AG20443 (cell line): ENCODE results near the gene MMP8.
A peak's percentile ranks its signal among the peaks of the same experiment; 100 is the strongest.
"Not testable (repeated sequence)": the region's sequence is repeated elsewhere in the genome, so short reads cannot be mapped to it uniquely, and the experiment has no call there.

Source experiments
- DNase-seq: peaks from one replicate; pipeline ENCODE4 v3.0.0; 2012; ENCODE audit warnings: low spot score, mixed read lengths

The MMP8 gene, protein sequence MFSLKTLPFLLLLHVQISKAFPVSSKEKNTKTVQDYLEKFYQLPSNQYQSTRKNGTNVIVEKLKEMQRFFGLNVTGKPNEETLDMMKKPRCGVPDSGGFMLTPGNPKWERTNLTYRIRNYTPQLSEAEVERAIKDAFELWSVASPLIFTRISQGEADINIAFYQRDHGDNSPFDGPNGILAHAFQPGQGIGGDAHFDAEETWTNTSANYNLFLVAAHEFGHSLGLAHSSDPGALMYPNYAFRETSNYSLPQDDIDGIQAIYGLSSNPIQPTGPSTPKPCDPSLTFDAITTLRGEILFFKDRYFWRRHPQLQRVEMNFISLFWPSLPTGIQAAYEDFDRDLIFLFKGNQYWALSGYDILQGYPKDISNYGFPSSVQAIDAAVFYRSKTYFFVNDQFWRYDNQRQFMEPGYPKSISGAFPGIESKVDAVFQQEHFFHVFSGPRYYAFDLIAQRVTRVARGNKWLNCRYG

GRCh38 chr11:102724904-102725500 lies at the start of gene MMP8:
TSS of gene MMP8 (minus strand) at chr11:102724954. CDS start at chr11:102724855, 99 bp downstream.
- no peak for DNase-seq

DNA sequence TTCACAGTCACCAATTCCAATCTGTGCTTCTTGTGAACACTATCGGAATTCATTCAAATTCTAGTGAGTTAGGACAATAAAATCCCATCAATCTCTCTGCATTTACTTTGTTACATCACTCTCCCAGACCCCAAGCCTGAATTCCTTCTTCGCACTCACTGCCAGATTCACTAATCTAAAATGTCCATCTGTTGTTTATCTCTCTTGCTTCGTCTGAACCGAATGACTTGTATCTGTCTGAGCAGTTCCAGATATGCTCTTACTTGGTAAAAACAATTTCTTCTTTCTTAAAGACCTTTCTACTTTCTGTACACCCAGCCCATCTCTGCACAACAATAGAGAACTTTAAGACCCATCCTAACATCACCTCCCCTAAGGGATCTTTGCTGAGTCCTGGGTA lies 48.6 kb upstream of the MMP8 start:
- DNase-seq: no peak

DNA sequence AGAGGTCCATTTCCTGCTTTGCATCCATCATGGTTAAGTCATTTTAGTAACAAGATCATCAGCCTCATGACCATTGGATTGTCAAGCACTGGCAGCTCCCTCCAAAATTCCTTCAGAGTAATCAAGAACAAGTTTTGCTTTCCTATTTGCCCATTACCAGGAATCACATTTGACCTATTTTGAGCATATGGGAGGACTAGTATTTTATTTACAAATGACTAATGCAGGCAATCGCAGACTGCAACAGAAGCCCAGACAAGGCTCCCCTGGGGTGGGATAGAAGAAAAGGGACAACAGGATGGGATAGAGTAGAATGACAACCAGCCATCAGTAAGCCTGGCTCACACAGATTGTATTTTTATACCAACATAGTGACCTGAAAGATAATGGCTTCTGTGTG lies 46.6 kb upstream of the MMP8 start:
- DNase-seq: no peak

DNA sequence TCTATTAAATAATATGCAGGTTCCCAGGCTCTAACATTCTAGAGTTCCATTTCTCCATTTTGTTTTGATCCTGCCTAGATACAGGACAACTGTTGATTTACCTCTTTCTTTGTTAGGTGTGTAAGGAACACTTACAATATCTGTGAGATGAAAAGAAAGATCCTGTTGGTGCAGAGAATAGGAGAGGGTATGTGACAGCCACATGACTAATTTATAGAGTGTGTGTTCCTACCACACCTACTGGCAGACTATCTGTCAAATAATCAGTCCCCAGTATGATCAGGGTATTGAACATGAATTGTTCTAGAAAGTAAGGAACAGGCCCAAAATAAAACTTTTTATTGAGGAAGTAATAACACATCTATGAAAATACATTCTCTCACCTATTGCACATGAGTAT lies 45.4 kb upstream of the MMP8 start:
- DNase-seq: no peak

GRCh38 chr11:102767800-102768199 lies 43.0 kb upstream of the MMP8 start:
- peak; percentile 22 for DNase-seq

DNA sequence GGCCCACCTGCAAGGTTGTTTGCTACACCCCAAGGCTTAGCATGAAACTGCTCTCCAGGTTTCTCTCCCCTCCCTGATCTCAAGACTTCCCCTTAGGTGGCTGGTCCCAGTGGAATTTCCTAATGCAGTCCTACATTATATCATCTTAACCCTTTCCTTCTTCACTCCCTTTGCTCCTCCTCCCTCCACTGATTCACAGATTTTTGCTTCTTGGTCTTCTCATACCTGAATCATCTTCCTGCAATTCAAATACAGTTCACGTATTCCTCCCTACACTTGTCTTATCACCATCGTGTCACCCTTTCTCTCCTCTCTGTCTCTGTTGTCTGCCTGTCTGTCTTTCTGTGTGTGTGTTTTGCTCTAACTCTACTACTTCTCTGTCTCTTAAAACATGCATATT lies 38.7 kb upstream of the MMP8 start:
- DNase-seq: no peak

DNA sequence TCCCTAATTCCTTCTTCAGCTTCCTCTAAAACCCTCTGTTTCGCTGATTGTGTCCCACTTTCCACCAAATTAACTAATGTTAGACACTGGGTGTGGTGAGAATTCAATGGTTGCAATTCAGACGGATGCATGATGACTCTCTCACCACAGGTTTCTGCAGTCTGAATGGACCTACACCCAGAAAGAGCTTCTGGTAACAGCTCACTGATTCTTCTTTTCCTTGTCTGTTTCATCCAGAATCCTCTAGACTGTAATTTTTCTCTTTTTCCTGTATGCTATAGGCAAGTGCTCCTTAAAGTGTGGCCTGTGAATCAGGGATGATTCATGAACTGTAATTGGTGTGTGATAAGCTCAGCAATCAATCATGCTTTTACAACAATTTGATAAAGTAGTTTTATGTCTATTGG lies 37.6 kb upstream of the MMP8 start:
- DNase-seq: peak; percentile 48

- DNase-seq: peak; percentile 17
These were observed 37.0 kb upstream of the MMP8 start for GRCh38 chr11:102761646-102762238.

DNA sequence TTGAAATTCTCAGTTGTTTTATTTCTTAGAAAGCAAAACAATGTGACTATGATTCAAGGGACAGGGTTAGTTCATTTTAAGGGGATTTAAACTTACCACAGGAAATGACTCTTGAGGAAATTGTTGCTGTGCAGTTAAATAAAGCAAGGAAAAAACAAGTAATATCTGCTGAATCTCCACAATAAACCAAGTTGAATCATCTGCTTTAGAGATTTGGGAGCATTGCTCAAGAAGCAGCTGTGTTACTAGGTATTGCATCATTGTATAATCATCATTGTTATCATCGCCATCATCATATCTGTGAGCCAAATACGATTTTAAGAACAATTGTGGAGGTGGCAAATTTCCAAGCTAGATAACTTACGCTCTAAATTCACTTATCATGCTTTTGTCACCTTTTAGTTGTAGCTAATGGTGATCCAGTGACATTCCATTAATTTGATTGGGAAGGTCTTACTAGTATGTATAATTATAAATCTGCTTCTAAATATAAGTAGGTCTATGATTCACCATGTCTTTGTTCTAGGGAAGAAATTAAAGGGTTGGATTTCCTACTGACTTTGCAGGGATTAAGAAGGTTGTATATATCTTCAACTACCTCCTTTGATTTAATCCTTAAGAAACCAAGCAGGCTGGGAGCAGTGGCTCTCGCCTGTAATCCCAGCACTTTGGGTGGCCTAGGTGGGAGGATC lies 35.7 kb upstream of the MMP8 start:
- peak; percentile 77 for DNase-seq

- peak; percentile 33 for DNase-seq
These were observed 33.2 kb upstream of the MMP8 start for GRCh38 chr11:102757823-102758549.

DNA sequence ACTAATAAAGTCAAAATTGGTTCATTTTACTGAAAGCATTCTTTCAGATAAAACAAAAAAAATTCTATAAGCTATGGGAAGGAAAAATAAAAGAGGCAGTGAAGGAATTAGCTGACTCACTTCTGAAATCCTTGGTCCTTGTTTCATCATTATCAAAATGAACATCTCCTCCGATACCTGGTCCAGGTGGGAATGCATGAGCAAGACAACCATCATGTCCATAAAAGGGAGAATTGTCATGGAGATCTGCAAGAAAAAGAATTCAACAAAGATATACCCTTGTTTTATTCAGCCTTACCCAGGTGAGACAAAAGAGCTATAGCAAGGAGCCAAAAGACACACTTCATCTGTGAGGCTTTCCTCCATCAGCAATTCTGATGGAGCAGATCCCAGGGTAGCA lies 28.5 kb upstream of the MMP8 start:
- DNase-seq: no peak

DNA sequence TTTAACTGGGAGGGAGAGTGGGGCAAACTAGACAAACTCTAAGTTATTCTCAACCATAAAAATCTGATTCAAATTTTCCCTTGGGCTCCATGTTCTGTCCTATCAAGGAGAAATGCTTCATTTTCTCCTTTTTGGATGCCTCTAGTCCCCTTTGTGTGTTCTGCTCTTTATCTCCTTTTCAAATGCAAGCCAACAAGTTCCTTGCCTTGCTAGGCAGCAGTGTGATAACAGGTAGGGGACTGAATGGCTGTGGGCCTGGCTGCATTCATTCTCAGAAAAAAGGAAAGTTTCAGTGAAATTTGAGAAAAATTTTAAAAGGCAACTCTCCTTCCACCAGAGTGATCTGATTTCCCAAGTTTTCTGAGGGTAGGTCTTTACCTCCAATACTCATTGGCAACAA lies 26.9 kb upstream of the MMP8 start:
- no peak for DNase-seq

GRCh38 chr11:102749101-102749722 lies 24.5 kb upstream of the MMP8 start:
- DNase-seq: no peak

GRCh38 chr11:102746746-102747578 lies 22.2 kb upstream of the MMP8 start:
- DNase-seq: not testable (repeated sequence)

DNA sequence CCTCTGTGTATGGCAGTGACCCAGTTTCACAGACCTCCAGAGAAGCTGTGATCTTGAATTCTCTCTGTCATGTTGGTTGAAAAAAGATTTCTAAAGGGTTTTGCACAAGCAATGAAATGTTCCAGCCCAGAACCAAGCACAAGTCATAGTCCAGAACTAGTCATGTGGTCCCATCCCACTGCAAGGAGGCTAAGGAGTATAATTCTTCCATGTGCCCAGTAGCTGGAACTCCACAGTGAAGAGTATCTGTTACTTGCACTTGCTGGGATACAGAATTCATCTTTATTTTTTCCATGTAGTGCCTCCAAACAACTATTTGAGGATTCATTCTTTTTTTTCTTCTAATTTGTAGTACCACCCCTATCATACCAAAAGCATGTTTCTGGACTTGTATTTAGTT lies 9.9 kb upstream of the MMP8 start:
- no peak for DNase-seq

GRCh38 chr11:102733232-102733875 lies 8.6 kb upstream of the MMP8 start:
- DNase-seq: peak; percentile 66

DNA sequence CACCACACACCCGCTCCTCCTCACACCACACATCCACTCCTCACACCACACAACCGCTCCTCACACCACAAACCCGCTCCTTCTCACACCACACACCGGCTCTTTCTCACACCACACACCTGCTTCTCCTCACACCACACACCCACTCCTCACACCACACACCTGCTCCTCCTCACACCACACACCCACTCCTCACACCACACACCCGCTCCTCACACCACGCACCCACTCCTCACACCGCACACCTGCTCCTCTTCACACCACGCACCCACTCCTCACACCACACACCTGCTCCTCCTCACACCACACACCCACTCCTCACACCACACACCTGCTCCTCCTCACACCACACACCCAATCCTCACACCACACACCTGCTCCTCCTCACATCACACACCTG lies 6.2 kb upstream of the MMP8 start:
- not testable (repeated sequence) for DNase-seq

DNA sequence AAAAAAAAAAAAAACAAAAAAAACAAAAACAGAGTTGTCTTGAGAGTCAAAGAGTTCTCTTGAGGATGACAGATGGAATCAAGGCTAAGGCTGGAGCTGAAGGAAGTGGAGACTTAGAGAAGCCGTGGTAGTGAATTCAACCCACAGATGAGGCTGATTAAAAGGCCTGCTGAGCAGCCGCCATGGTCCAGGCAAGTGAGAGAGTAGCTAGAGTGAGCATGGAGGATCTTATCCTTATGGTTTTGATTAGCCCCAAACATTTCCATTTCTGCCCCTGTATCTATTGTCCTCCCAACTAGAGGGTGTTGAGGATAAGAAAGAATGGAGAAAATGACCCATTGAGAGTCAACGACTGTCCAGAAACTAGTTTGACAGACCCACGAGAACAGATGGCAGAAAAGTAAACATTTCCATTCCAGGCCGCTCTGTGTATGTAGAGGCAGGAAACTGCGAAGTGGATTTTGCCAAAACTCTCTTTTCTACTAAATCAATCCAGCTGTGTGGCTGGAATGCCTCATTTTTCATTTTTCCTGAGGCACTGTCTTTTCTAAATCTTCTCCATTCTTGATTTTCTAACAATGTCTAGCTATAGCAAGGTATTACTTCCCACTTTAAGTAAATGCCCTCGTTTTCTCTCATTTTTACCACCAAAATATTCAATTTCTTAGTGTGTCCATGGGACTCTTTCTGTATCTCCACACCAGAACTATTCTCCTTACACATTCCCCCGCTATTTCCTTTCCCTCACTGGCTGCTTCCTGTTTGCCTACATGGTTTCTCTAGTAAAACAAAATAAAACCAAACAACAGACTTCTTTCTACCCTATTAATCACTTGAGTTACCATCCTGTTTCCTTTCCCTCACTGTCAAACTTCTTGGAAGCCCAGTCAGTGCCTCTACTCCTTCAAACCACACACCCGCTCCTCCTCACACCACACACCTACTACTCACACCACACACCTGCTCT lies 5.4 kb upstream of the MMP8 start:
- DNase-seq: peak; percentile 41

- DNase-seq: no peak
These were observed 3.1 kb upstream of the MMP8 start for GRCh38 chr11:102727890-102728289.
